Muscle of leg (tissue), 16 donors: Measurements from ENCODE around the gene DUOX1. TPM values are rescaled to one million over a fixed set of nuclear protein-coding genes. Genes with fewer than 3 reads are reported as not detected.
"Not testable (repeated sequence)": the region's sequence is repeated elsewhere in the genome, so short reads cannot be mapped to it uniquely, and the experiment has no call there.

Source experiments
- DNase-seq: peaks from one replicate; pipeline ENCODE4 v3.0.0; 2013
- H3K27ac ChIP-seq: one replicate; pipeline ENCODE4 v1.5.1; 2013; ENCODE audit warnings: mild to moderate bottlenecking, low read length, control low read depth
- H3K27me3 ChIP-seq: one replicate; pipeline ENCODE4 v1.6.1; 2013; ENCODE audit warnings: low read length; ENCODE audit not compliant: control insufficient read depth, insufficient read depth
- H3K36me3 ChIP-seq: one replicate; pipeline ENCODE4 v1.6.1; 2013; ENCODE audit warnings: low read length; ENCODE audit not compliant: control insufficient read depth, insufficient read depth
- H3K4me1 ChIP-seq: one replicate; pipeline ENCODE4 v1.6.1; 2013; ENCODE audit warnings: low read length; ENCODE audit not compliant: control insufficient read depth, insufficient read depth
- H3K4me3 ChIP-seq: one replicate; pipeline ENCODE4 v1.5.1; 2013; ENCODE audit warnings: low read length, control low read depth
- H3K9me3 ChIP-seq: replicated peaks from 2 replicates; pipeline ENCODE4 v1.6.1; 2013; ENCODE audit warnings: low read depth, low read length; ENCODE audit not compliant: control insufficient read depth
- WGBS: methylation state at CpG from one replicate; pipeline ENCODE4 v1.1.5; 2013; ENCODE audit warnings: missing lambda C conversion rate; ENCODE audit not compliant: insufficient coverage; 5-methylcytosine and 5-hydroxymethylcytosine counted together
- long read RNA-seq, 11 donors: transcript quantifications; one replicate each; lab custom pipeline, GENCODE V29; 2026
- polyA plus RNA-seq, 8 donors: library from polyadenylated mRNA; unstranded; fragments of 120-200 nt; gene quantifications; one replicate each; pipeline versions ENCODE4 v1.2.1 to v1.2.3, GENCODE V29; 2013; ENCODE audit warnings: inconsistent platforms in 1 of 8, low replicate concordance in 1 of 8; ENCODE audit not compliant: insufficient read length in 8 of 8, insufficient read depth in 1 of 8
- total RNA-seq: library from RNA; stranded (reverse); fragments of 120-200 nt; gene quantifications from one replicate; pipeline ENCODE4 v1.2.4, GENCODE V29; 2013

DUOX1 gene
- total RNA-seq, result 0.04 TPM
- 1 to 10 TPM in 5 of 8 donors, under 1 TPM in 3; 0.87 to 3.2 (median 1.6) TPM for polyA plus RNA-seq
- long read RNA-seq, donor 1, result 0 reads
- long read RNA-seq, donor 2, result 0 reads
- long read RNA-seq, donor 3, result 0 reads
- long read RNA-seq, donor 4, result 0 reads
- long read RNA-seq, donor 5, result 0 reads
- long read RNA-seq, donor 6, result 0 reads
- long read RNA-seq, donor 7, result 0 reads
- long read RNA-seq, donor 8, partial matches to known transcripts, result 5 of 5 reads
- long read RNA-seq, donor 8, other reads (novel, unspliced or antisense), result 0 of 5 reads
- long read RNA-seq, donor 9, result 0 reads
- long read RNA-seq, donor 10, result 0 reads
- long read RNA-seq, donor 11, result 0 reads

DNA sequence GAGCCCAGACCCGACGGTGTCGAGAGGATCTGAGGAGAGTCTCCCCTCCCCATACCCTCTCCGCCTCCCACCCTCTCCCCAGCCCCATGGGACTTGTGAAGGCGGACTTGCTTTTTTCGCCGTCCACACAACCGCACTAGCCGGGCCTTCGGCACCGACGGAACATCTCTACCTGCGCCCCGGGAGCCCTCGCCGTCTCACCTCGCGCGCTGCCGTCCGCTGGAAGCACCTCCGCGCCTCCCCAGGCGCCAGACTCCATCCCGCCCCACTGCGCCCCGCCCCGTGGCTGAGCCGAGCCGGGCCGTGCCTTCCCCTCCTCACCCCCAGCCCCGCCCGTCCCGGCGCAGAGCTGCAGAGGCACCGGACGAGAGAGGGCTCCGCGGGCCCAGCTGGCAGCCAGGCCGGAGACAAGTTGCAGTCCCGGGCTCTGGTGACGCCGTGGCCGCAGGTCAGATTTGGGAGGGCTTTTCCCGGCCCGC, at the start of gene DUOX1, which contains the start of gene DUOXA1:
Gene DUOX1 (plus strand): TSS at position 344 of the 479 bp plus-strand sequence. CDS start 1,973 bp downstream, outside the sequence.
Gene DUOXA1 (minus strand): TSS at position 229 of the 479 bp plus-strand sequence. CDS start 6,865 bp downstream, outside the sequence.
- DNase-seq, result no peak
- no peak within 1 kb of the TSS for H3K27ac ChIP-seq

DNA sequence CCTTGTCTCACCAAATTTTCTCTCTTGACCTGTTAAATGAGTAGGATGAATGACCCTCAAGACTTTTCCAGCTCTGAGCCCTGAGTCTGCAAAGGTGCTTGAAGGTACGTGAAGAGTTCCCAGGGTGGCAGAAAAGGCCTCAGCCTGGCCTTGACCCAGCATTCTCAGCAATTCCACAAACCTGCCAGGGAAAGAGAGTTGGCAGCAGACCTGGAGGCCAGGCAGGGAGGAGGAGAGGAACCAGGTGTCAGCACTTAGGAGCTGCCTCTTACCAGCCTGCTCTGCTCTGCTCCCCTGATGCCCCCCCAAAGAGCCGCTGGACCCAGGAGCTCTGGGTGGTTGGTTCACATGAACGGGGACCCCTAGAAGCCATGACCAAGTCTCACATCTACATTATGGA, 49.2 kb upstream of the DUOX1 start:
- not testable (repeated sequence) for H3K4me1 ChIP-seq, H3K27me3 ChIP-seq, H3K4me3 ChIP-seq, H3K27ac ChIP-seq, DNase-seq, H3K36me3 ChIP-seq, H3K9me3 ChIP-seq
- WGBS, result no CpG with 5 or more reads among the region's 3 CpGs

More for the DNA sequence above, at the start of gene DUOX1, which contains the start of gene DUOXA1:
- Histone ChIP-seq H3K4me1 (peaks cover 8% of the 10 kb centered on the region), H3K27me3 (peaks cover 73% of the 10 kb centered on the region), H3K9me3 (no peaks in the 10 kb centered on the region), H3K4me3 (peak within 1 kb of the TSS; percentile 17), H3K36me3 (no peaks in the 10 kb centered on the region)
- WGBS, result under 1% methylated on average over 39 of the region's 46 CpGs

- not testable (repeated sequence) for H3K4me3 ChIP-seq, H3K27me3 ChIP-seq, H3K4me1 ChIP-seq, DNase-seq, H3K36me3 ChIP-seq, H3K9me3 ChIP-seq, H3K27ac ChIP-seq
- no CpG with 5 or more reads among the region's 10 CpGs for WGBS
Measured at GRCh38 chr15:45082412-45082811, 47.4 kb upstream of the DUOX1 start.

- H3K36me3 ChIP-seq, result no peaks in the 10 kb centered on the region
- H3K4me3 ChIP-seq, result no peak overlapping the region
- no peak for DNase-seq
- peaks cover 3% of the 10 kb centered on the region for H3K27me3 ChIP-seq
- H3K9me3 ChIP-seq, result no peaks in the 10 kb centered on the region
- no peak overlapping the region for H3K27ac ChIP-seq
- no peaks in the 10 kb centered on the region for H3K4me1 ChIP-seq
Measured at GRCh38 chr15:45083223-45083622, 46.6 kb upstream of the DUOX1 start.

- WGBS, result no CpG with 5 or more reads among the region's 3 CpGs
- no peak for DNase-seq
- peaks cover 10% of the 10 kb centered on the region for H3K27me3 ChIP-seq
- no peaks in the 10 kb centered on the region for H3K9me3 ChIP-seq
- H3K4me1 ChIP-seq, result no peaks in the 10 kb centered on the region
- no peak overlapping the region for H3K27ac ChIP-seq
- H3K36me3 ChIP-seq, result no peaks in the 10 kb centered on the region
- H3K4me3 ChIP-seq, result no peak overlapping the region
Measured at GRCh38 chr15:45084163-45084562, 45.6 kb upstream of the DUOX1 start.

DNA sequence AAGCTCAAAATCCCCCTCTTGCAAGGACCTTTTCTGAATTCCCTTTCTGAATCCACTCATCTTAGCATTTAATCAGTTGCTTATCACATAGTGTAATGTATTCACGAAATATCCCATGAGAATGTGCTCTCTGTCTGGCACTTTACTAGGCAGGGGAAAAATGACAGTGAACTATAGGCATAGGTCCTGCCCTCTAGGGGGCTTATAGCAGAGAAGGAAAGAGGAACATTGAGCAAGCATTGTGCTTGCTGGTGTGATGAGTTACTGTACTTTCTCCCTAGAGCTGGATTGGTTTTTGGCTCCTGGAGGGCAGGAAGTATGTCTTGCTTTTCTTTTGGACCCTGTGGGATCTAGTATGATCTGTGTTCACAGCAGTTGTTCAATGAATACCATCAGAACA, 42.3 kb upstream of the DUOX1 start:
- Histone ChIP-seq H3K4me3 (no peak overlapping the region), H3K27me3 (peaks cover 17% of the 10 kb centered on the region), H3K27ac (no peak overlapping the region), H3K4me1 (no peaks in the 10 kb centered on the region), H3K9me3 (no peaks in the 10 kb centered on the region), H3K36me3 (no peaks in the 10 kb centered on the region)
- WGBS, result no CpG with 5 or more reads among the region's 1 CpG
- no peak for DNase-seq

DNA sequence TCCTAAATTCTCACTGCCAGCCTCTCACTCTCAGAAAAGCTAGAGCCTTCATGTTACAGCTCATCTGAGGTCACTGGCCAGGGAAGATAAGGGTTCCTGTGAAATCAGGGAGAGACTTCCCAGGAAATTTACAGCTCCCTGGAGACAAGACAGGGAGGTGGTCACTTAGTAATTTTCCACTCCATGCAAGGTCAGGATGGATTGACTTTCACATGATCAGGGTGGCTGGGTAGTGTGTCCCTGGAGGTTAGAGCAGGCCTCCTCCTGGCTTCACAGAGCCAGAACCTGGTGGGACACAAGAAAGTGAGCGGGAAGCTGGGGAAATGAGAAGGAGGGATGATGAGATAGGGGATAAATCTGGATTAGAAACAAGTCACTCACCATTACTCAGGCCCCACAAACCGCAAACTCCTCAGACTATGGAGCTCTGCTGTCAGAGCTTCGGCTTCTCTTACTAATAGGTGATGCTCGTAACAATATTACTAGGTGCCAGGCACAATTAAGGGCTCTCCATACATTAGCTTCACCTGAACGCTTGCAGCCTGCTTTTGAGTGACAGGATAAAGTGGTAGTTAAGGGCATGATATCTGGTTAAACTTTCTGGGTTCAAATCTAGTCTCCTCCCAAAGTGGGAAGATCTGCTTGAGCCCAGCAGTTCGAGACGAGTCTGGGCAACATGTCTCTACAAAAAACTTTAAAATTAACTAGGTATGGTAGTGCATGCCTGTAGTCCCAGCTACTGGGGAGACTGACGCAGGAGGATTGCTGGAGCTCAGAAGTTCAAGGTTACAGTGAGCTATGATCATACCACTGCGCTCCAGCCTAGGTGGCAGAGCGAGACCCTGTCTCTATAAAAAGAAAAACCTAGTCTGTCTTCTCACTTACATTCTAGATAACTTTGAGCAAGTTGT, 40.7 kb upstream of the DUOX1 start:
- no peaks in the 10 kb centered on the region for H3K36me3 ChIP-seq
- WGBS, result 83% methylated on average over 1 of the region's 10 CpGs
- H3K4me1 ChIP-seq, result no peaks in the 10 kb centered on the region
- H3K27me3 ChIP-seq, result peaks cover 18% of the 10 kb centered on the region
- H3K9me3 ChIP-seq, result no peaks in the 10 kb centered on the region
- H3K4me3 ChIP-seq, result no peak overlapping the region
- DNase-seq, result no peak
- H3K27ac ChIP-seq, result no peak overlapping the region

DNA sequence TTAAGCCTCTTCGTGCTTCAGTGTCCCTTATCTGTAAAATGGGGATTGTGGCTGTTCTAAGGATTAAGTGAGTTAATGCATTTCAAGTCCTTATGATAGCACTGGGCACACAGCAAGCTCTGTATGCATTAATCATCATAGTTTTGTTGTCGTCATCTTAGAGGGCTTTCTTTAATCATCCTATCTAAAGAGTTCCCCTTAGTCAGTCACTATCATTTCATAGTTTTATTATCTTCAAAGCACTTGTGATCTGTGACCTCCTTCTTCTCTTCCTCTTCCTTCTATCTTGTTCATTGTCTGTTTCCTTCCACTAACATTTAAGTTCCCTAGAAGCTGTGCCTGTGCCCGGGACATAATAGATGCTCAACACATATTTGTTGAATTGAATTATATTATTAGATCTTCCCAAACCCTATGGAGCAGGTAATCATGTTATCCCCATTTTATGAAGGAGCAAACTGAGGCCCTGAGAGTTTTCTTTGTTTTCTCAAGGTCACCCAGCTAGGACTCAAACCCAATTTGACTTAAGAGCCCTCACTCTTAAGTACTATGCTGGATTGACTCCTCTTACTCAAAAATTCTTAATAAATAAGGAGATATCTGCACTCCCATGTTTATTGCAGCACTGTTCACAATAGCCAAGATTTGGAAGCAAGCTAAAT, 40.0 kb upstream of the DUOX1 start:
- Histone ChIP-seq H3K9me3 (no peaks in the 10 kb centered on the region), H3K4me1 (no peaks in the 10 kb centered on the region), H3K27me3 (peaks cover 18% of the 10 kb centered on the region), H3K27ac (no peak overlapping the region), H3K36me3 (no peaks in the 10 kb centered on the region), H3K4me3 (no peak overlapping the region)
- no peak for DNase-seq
- 57% methylated on average over 1 of the region's 3 CpGs for WGBS

GRCh38 chr15:45091161-45091560, 38.6 kb upstream of the DUOX1 start:
- no peak for DNase-seq
- H3K9me3 ChIP-seq, result no peaks in the 10 kb centered on the region
- no peak overlapping the region for H3K27ac ChIP-seq
- H3K4me1 ChIP-seq, result no peaks in the 10 kb centered on the region
- H3K36me3 ChIP-seq, result no peaks in the 10 kb centered on the region
- no peak overlapping the region for H3K4me3 ChIP-seq
- peaks cover 18% of the 10 kb centered on the region for H3K27me3 ChIP-seq
- WGBS, result 55% methylated on average over 6 of the region's 7 CpGs

DNA sequence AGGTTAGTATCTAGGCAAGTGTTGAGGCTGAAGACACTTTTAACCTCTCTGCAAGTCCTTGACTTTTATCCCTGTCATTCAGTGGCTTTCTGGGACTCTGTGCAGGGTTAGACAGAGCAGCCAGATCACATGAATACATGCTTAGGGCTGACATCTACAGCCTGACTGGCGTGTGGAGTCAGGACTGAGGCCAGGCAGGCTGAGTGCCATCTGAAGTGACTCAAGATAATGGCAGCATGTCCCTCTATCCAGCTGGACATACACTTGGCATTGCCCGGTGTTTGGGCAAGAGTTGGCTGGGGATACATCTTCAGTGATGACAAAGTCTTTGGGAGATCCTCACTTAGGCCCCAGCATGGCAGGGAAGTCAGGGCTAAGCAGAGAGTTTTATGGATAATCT, 38.2 kb upstream of the DUOX1 start:
- WGBS, result 86% methylated on average over 2 of the region's 2 CpGs
- no peak for DNase-seq

More for the DNA sequence above, 38.2 kb upstream of the DUOX1 start:
- H3K27ac ChIP-seq, result no peak overlapping the region
- no peaks in the 10 kb centered on the region for H3K36me3 ChIP-seq
- H3K4me3 ChIP-seq, result no peak overlapping the region
- H3K27me3 ChIP-seq, result peaks cover 18% of the 10 kb centered on the region
- H3K9me3 ChIP-seq, result no peaks in the 10 kb centered on the region
- H3K4me1 ChIP-seq, result no peaks in the 10 kb centered on the region
